K562 (cell line): ENCODE results near the gene PLA2R1.

Experiments used
- ATF1 ChIP-seq, 2 experiments: fragments of 450-650 bp in 1 of 2; IDR thresholded peaks; 2 replicates each; pipeline ENCODE4 v1.6.1; 2016; ENCODE audit warnings: missing compliant biosample characterization in 1 of 2, missing genetic modification characterization in 1 of 2
- CBFB ChIP-seq: sonication (generic); formaldehyde crosslinking; IDR thresholded peaks from 2 replicates; pipeline ENCODE4 v1.4.0; 2020; ENCODE audit warnings: mild to moderate bottlenecking, missing genetic modification reagents
- EZH2 ChIP-seq: IDR thresholded peaks from 2 replicates; pipeline ENCODE4 v1.6.1; 2012; ENCODE audit warnings: low read depth, mild to moderate bottlenecking, inconsistent platforms, low read length, borderline replicate concordance
- FIP1L1 ChIP-seq: fragments of 200-400 bp; formaldehyde crosslinking; IDR thresholded peaks from 2 replicates; pipeline ENCODE4 v1.6.1; 2018; ENCODE audit warnings: mild to moderate bottlenecking, low read depth, low read length; ENCODE audit not compliant: poor library complexity, severe bottlenecking
- ID3 ChIP-seq, 2 experiments: fragments of 250-450 bp in 1 of 2; fragments of 450-650 bp in 1 of 2; sonication (Bioruptor Pico) in 1 of 2; IDR thresholded peaks; 2 replicates each; pipeline versions ENCODE4 v1.6.1 to v1.8.0; 2016 to 2021; ENCODE audit warnings: mild to moderate bottlenecking in 2 of 2, moderate library complexity in 2 of 2, missing compliant biosample characterization in 1 of 2, missing genetic modification characterization in 1 of 2
- MEIS2 ChIP-seq: fragments of 450-650 bp; IDR thresholded peaks from 2 replicates; pipeline ENCODE4 v1.6.1; 2014; ENCODE audit warnings: mild to moderate bottlenecking; ENCODE audit not compliant: partially characterized antibody
- PML ChIP-seq: IDR thresholded peaks from 2 replicates; pipeline ENCODE4 v1.6.1; 2012; ENCODE audit warnings: low read length, inconsistent platforms
- PTTG1 ChIP-seq: fragments of 450-650 bp; IDR thresholded peaks from 2 replicates; pipeline ENCODE4 v1.6.1; 2016; ENCODE audit warnings: low read depth, mild to moderate bottlenecking, missing genetic modification characterization, missing compliant biosample characterization
- RNF2 ChIP-seq: sonication (generic); IDR thresholded peaks from 2 replicates; pipeline ENCODE4 v1.6.1; 2016

GRCh38 chr2:160052531-160052930 lies 9.9 kb downstream of the PLA2R1 start:
- no peak for TF ChIP-seq CBFB (CRISPR knock-in tag)
- no peak for TF ChIP-seq ATF1 (CRISPR knock-in tag; IDR thresholded peaks at IDR 0.05)
- TF ChIP-seq ATF1 (tag; IDR thresholded peaks at IDR 0.05) = no peak
- TF ChIP-seq PML = no peak
- no peak for TF ChIP-seq PTTG1 (tag)
- no peak for TF ChIP-seq EZH2
- no peak for TF ChIP-seq RNF2
- TF ChIP-seq MEIS2 = no peak
- no peak for TF ChIP-seq ID3 (CRISPR knock-in tag; IDR thresholded peaks at IDR 0.05)
- no peak for TF ChIP-seq ID3 (tag; IDR thresholded peaks at IDR 0.05)
- TF ChIP-seq FIP1L1 = no peak
